ENCODE results near the gene MOB1B.
A peak's percentile ranks its signal among the peaks of the same experiment; 100 is the strongest.
"Not testable (repeated sequence)": the region's sequence is repeated elsewhere in the genome, so short reads cannot be mapped to it uniquely, and the experiment has no call there.

MOB1B gene

DNA sequence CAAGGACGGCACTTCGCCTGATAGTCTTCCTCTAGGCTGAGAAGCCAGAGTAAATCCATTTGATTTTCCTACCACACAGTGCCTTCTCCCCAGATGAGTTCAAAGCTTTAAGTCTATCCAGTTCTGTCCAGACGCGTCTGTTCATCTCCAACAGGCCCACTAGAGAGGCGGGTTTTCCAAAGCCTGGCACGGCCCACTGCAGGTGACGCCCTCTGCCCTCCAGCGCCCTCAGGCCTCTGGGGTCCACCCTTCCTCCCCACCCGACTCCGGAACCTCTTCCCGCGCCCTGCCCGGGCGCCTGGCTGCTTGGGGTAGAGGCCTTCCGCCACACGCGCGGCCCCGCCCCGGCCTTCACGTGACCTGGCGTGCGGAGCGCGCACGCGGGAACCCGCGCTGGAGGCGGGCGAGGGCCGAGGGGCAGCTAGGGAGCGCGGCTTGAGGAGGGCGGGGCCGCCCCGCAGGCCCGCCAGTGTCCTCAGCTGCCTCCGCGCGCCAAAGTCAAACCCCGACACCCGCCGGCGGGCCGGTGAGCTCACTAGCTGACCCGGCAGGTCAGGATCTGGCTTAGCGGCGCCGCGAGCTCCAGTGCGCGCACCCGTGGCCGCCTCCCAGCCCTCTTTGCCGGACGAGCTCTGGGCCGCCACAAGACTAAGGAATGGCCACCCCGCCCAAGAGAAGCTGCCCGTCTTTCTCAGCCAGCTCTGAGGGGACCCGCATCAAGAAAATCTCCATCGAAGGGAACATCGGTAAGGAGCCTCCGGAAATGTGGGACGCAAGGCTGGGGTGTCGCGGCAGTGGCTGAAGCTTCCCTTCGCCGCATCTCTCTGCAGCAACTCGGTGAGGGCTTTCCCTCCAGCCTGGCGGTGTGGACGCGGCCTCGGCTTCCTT lies 91.3 kb downstream of the MOB1B start, which contains the start of gene DCK:
TSS of gene DCK (plus strand) at position 469 of the 888 bp plus-strand sequence. CDS start at position 656, 187 bp downstream.
- H3K9me3 ChIP-seq: peaks cover 2% of the 10 kb centered on the region; the same call in 1 of the 2 replicates
- peak; percentile 94 for DNase-seq
- H3K36me3 ChIP-seq: peaks cover 15% of the 10 kb centered on the region
- H3K4me1 ChIP-seq: no peaks in the 10 kb centered on the region
- no peak for TF ChIP-seq CTCF (IDR thresholded peaks at IDR 0.05; ENCODE audit: low read depth, low read length)
- no peaks in the 10 kb centered on the region for H3K27me3 ChIP-seq
- peak within 1 kb of the TSS; percentile 90 for H3K4me3 ChIP-seq (ENCODE audit: low read depth, low read length)

- DNase-seq: no peak
- Histone ChIP-seq H3K9me3 (peaks cover 2% of the 10 kb centered on the region; the same call in 1 of the 2 replicates), H3K36me3 (peaks cover 20% of the 10 kb centered on the region), H3K4me3 (ENCODE audit: low read depth, low read length) (peak overlapping the region; percentile 90), H3K4me1 (no peaks in the 10 kb centered on the region), H3K27me3 (no peaks in the 10 kb centered on the region)
- no peak for TF ChIP-seq CTCF (IDR thresholded peaks at IDR 0.05; ENCODE audit: low read depth, low read length)
These were observed 91.8 kb downstream of the MOB1B start for GRCh38 chr4:70994069-70994366.

DNA sequence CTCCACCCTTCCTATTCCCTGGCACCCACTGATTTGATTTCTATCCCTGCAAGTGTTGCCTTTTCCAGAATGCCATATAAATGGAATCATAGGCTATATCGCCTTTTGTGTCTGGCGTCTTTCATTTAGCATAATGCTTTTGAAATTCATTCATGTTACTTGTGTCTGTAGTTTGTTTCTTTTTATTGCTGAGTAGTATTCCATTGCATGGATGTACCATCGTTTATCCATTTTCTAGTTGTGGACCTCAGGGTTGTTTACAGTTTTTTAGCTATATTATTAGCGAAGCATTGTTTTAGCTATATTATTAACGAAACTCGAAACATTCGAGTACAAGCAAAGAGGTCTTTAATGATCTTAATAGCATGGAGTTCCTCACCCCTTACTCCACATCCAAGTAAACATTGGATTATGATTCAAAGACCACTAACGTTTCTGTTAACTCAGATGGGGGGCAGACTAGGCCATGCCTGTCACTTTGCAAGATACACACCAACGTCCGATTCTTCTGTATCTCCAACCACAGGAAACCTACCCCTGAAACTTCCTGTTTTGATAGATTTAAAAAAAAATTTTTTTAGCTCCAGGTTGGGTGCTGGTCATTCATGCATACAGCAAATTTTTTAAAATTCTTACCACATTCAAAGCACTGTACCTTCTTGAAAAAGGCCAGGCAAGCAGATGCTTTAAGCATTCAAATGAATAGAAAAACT lies 92.4 kb downstream of the MOB1B start:
- peak overlapping the region; percentile 90 for H3K4me3 ChIP-seq (ENCODE audit: low read depth, low read length)
- no peaks in the 10 kb centered on the region for H3K4me1 ChIP-seq
- DNase-seq: no peak
- peaks cover 2% of the 10 kb centered on the region; the same call in 1 of the 2 replicates for H3K9me3 ChIP-seq
- no peaks in the 10 kb centered on the region for H3K27me3 ChIP-seq
- no peak for TF ChIP-seq CTCF (IDR thresholded peaks at IDR 0.05; ENCODE audit: low read depth, low read length)
- H3K36me3 ChIP-seq: peaks cover 25% of the 10 kb centered on the region

GRCh38 chr4:70996018-70996360 lies 93.8 kb downstream of the MOB1B start:
- Histone ChIP-seq H3K36me3 (peaks cover 25% of the 10 kb centered on the region), H3K9me3 (peaks cover 2% of the 10 kb centered on the region; the same call in 1 of the 2 replicates), H3K4me1 (no peaks in the 10 kb centered on the region), H3K27me3 (no peaks in the 10 kb centered on the region), H3K4me3 (ENCODE audit: low read depth, low read length) (no peak overlapping the region)
- DNase-seq: no peak
- TF ChIP-seq CTCF (IDR thresholded peaks at IDR 0.05; ENCODE audit: low read depth, low read length): no peak

DNA sequence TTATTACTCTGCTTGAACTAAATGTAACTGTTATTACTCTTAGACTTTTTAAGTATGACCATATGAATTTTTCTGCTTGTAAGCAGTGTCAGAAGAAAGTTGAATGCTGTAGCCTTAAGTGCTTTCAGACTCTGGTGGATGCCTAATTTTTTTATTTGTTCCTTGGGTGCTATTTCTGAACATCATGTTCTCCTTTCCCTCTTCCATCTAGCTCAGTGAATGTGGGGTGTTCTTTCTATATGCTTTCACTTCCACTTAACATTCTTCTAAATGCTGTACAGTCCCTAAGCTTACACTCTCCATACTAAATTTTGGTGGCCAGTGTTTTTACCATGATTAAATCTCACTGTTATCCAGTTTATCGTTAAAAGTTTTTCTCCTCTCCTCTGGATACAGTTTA lies 94.9 kb downstream of the MOB1B start:
- Histone ChIP-seq H3K4me1 (no peaks in the 10 kb centered on the region), H3K36me3 (peaks cover 25% of the 10 kb centered on the region), H3K9me3 (peaks cover 2% of the 10 kb centered on the region; the same call in 1 of the 2 replicates), H3K4me3 (ENCODE audit: low read depth, low read length) (no peak overlapping the region), H3K27me3 (no peaks in the 10 kb centered on the region)
- no peak for DNase-seq
- no peak for TF ChIP-seq CTCF (IDR thresholded peaks at IDR 0.05; ENCODE audit: low read depth, low read length)

DNA sequence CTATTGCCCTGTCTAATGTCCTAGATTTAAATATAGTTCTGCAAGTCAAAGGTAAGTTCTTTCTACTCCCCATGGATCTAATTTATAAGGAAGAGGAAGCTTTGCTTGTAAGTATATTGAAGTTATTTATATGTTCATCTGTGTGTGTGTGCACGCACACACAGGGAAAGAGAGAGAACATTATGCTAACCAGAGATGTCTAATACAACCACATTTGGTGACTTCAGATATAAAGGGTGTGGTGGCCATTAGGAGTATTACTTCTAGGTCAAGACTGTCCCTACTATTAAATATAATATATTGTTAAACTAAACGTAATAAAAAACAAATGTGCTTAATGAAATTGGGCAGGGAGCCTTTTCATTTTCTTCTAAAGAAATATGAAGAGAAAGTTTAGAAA lies 95.4 kb downstream of the MOB1B start:
- no peak for DNase-seq
- H3K4me3 ChIP-seq (ENCODE audit: low read depth, low read length): no peak overlapping the region
- H3K9me3 ChIP-seq: peaks cover 2% of the 10 kb centered on the region; the same call in 1 of the 2 replicates

DNA sequence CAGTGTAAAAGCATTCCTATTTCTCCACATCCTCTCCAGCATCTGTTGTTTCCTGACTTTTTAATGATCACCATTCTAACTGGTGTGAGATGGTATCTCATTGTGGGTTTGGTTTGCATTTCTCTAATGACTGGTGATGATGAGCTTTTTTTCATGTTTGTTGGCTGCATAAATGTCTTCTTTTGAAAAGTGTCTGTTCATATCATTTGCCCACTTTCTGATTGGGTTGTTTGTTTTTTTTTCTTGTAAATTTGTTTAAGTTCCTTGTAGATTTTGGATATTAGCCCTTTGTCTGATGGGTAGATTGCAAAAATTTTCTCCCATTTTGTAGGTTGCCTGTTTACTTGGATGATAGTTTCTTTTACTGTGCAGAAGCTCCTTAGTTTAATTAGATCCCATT lies 97.5 kb downstream of the MOB1B start:
- H3K9me3 ChIP-seq; H3K27me3 ChIP-seq; H3K4me3 ChIP-seq (ENCODE audit: low read depth, low read length); DNase-seq; H3K4me1 ChIP-seq: not testable (repeated sequence)
- peaks cover 25% of the 10 kb centered on the region for H3K36me3 ChIP-seq

More for the DNA sequence above, 95.4 kb downstream of the MOB1B start:
- TF ChIP-seq CTCF (IDR thresholded peaks at IDR 0.05; ENCODE audit: low read depth, low read length): no peak
- H3K36me3 ChIP-seq: peaks cover 25% of the 10 kb centered on the region
- H3K27me3 ChIP-seq: no peaks in the 10 kb centered on the region
- no peaks in the 10 kb centered on the region for H3K4me1 ChIP-seq

- H3K4me1 ChIP-seq: not testable (repeated sequence)
These were observed 99.2 kb downstream of the MOB1B start for GRCh38 chr4:71001363-71001762.

More at GRCh38 chr4:71001363-71001762, 99.2 kb downstream of the MOB1B start:
- H3K36me3 ChIP-seq: peaks cover 20% of the 10 kb centered on the region
- not testable (repeated sequence) for H3K27me3 ChIP-seq; DNase-seq; H3K9me3 ChIP-seq; H3K4me3 ChIP-seq (ENCODE audit: low read depth, low read length)
